Esophagus squamous epithelium (tissue), 5 donors: ENCODE data around the gene SNAPC2. TPM values are rescaled to one million over a fixed set of nuclear protein-coding genes. Genes with fewer than 3 reads are reported as not detected.
"Not testable (repeated sequence)": the region's sequence is repeated elsewhere in the genome, so short reads cannot be mapped to it uniquely, and the experiment has no call there.

Experiments
- DNase-seq: peaks from one replicate; lab custom pipeline; 2025; lab: John Stamatoyannopoulos, UW
- H3K27ac ChIP-seq, 4 donors: fragments of 200-600 bp; sonication (generic); one replicate each; pipeline ENCODE4 v1.5.1; 2016 to 2019; ENCODE audit warnings: mild to moderate bottlenecking in 1 of 4
- H3K27me3 ChIP-seq, 4 donors: fragments of 200-600 bp; sonication (generic); 1 replicate in 3 of 4; 2 replicates in 1 of 4; pipeline versions ENCODE4 v1.5.1 to v1.6.0; 2017 to 2021; ENCODE audit warnings: antibody characterized with exemption in 1 of 4
- H3K36me3 ChIP-seq, 3 donors: fragments of 200-600 bp; sonication (generic); one replicate each; pipeline ENCODE4 v1.5.1; 2016 to 2019
- H3K4me1 ChIP-seq, 3 donors: fragments of 200-600 bp; sonication (generic); one replicate each; pipeline ENCODE4 v1.5.1; 2017 to 2019
- H3K4me3 ChIP-seq, 4 donors: fragments of 200-600 bp; sonication (generic); 1 replicate in 3 of 4; 2 replicates in 1 of 4; pipeline ENCODE4 v1.5.1; 2016 to 2019; ENCODE audit warnings: mild to moderate bottlenecking in 2 of 4, moderate library complexity in 1 of 4
- H3K9me3 ChIP-seq, 3 donors: fragments of 200-600 bp; sonication (generic); one replicate each; pipeline ENCODE4 v1.5.1; 2016 to 2019
- CTCF ChIP-seq, 6 experiments: fragments of 450-650 bp in 4 of 6; fragments of 200-600 bp in 2 of 6; sonication (generic) in 2 of 6; IDR thresholded peaks; one replicate each; pipeline ENCODE4 v1.5.1; 2016 to 2019; ENCODE audit warnings: antibody characterized with exemption in 6 of 6, mild to moderate bottlenecking in 4 of 6, moderate library complexity in 4 of 6
- POLR2A ChIP-seq, 4 donors: fragments of 450-650 bp; IDR thresholded peaks; one replicate each; pipeline ENCODE4 v1.6.1; 2017; ENCODE audit warnings: antibody characterized with exemption in 4 of 4, mild to moderate bottlenecking in 4 of 4, moderate library complexity in 3 of 4
- WGBS, 2 donors: methylation state at CpG; one replicate each; pipeline ENCODE4 v1.1.5; 2018; 5-methylcytosine and 5-hydroxymethylcytosine counted together
- intact Hi-C: fragments of 100-400 bp; cut with DNase I; formaldehyde crosslinking; loops from one replicate; pipeline ENCODE4 v1.15.0; 2022
- total RNA-seq, 4 donors: library from RNA; depleted of rRNA; stranded (reverse); fragments of >200 nt; gene quantifications; one replicate each; pipeline ENCODE4 v1.1.0, GENCODE V29; 2016
- donor health status: DM: yes; HTN: yes; CAD: no.

SNAPC2 gene
- total RNA-seq, 4 donors from 2014 or later: 6.2 to 10.9 (median 6.4) TPM

- WGBS, 2 donors: 48% methylated on average over 7 to 9 of the region's 9 CpGs
- intact Hi-C loops: no loop called here
- TF ChIP-seq CTCF (IDR thresholded peaks at IDR 0.05) (no peak), POLR2A (IDR thresholded peaks at IDR 0.05) (no peak)
- Histone ChIP-seq H3K27ac (peak overlapping the region; percentile 63 to 91 (median 84)), H3K4me1 (peaks cover 36 to 84% (median 47%) of the 10 kb centered on the region in 3 donors), H3K4me3 (peak overlapping the region in 1 of 4 donors; percentile 27), H3K9me3 (no peaks in the 10 kb centered on the region), H3K36me3 (peaks cover 22 to 48% (median 22%) of the 10 kb centered on the region in 3 donors), H3K27me3 (peaks cover 0 to 19% (median 0%) of the 10 kb centered on the region in 4 donors)
- no peak for DNase-seq
These were observed 8.2 kb downstream of the SNAPC2 start for GRCh38 chr19:7928334-7928706.

GRCh38 chr19:7928741-7929701 is 8.9 kb downstream of the SNAPC2 start:
- H3K4me1 ChIP-seq: peaks cover 36 to 77% (median 47%) of the 10 kb centered on the region in 3 donors
- peak overlapping the region; percentile 63 to 91 (median 87) for H3K27ac ChIP-seq
- H3K36me3 ChIP-seq: peaks cover 29 to 55% (median 29%) of the 10 kb centered on the region in 3 donors
- WGBS, 2 donors: 24 to 35% methylated on average over 13 to 21 of the region's 24 CpGs
- peak overlapping the region in 2 of 4 donors; percentile 4 to 16 for H3K4me3 ChIP-seq
- H3K27me3 ChIP-seq: peaks cover 0 to 18% (median 0%) of the 10 kb centered on the region in 4 donors
- intact Hi-C loops: no loop called here
- no peak for DNase-seq
- H3K9me3 ChIP-seq: no peaks in the 10 kb centered on the region
- TF ChIP-seq POLR2A (IDR thresholded peaks at IDR 0.05) (no peak), CTCF (IDR thresholded peaks at IDR 0.05) (peak in 3 of 6 experiments; percentile 9 to 33 (median 22))

GRCh38 chr19:7930030-7930429 is 9.9 kb downstream of the SNAPC2 start:
- DNase-seq: not testable (repeated sequence)
- 72 to 81% methylated on average over 10 to 11 of the region's 11 CpGs for WGBS, 2 donors

GRCh38 chr19:7930765-7931164 is 10.6 kb downstream of the SNAPC2 start:
- no peak for DNase-seq
- TF ChIP-seq CTCF (IDR thresholded peaks at IDR 0.05): no peak
- TF ChIP-seq POLR2A (IDR thresholded peaks at IDR 0.05): no peak
- WGBS, 2 donors: 56 to 73% methylated on average over 6 to 7 of the region's 7 CpGs
- H3K4me1 ChIP-seq: peaks cover 25 to 59% (median 42%) of the 10 kb centered on the region in 3 donors
- peaks cover 0 to under 1% (median 0%) of the 10 kb centered on the region in 4 donors for H3K27me3 ChIP-seq
- no peak overlapping the region for H3K4me3 ChIP-seq
- peak overlapping the region; percentile 63 to 91 (median 86) for H3K27ac ChIP-seq
- H3K9me3 ChIP-seq: no peaks in the 10 kb centered on the region
- H3K36me3 ChIP-seq: peaks cover 34 to 72% (median 38%) of the 10 kb centered on the region in 3 donors
- intact Hi-C loops: no loop called here

More at GRCh38 chr19:7930030-7930429, 9.9 kb downstream of the SNAPC2 start:
- intact Hi-C loops, H3K4me3 ChIP-seq, H3K27me3 ChIP-seq, H3K9me3 ChIP-seq: not testable (repeated sequence)
- Histone ChIP-seq H3K36me3 (peaks cover 29 to 65% (median 38%) of the 10 kb centered on the region in 3 donors), H3K4me1 (peaks cover 32 to 66% (median 42%) of the 10 kb centered on the region in 3 donors), H3K27ac (peak overlapping the region; percentile 63 to 91 (median 87))

- DNase-seq: no peak
- Histone ChIP-seq H3K4me1 (peaks cover 18 to 53% (median 39%) of the 10 kb centered on the region in 3 donors), H3K36me3 (peaks cover 37 to 79% (median 38%) of the 10 kb centered on the region in 3 donors), H3K4me3 (no peak overlapping the region), H3K27ac (peak overlapping the region; percentile 63 to 91 (median 86)), H3K27me3 (no peaks in the 10 kb centered on the region), H3K9me3 (no peaks in the 10 kb centered on the region)
- TF ChIP-seq CTCF (IDR thresholded peaks at IDR 0.05): no peak
- intact Hi-C loops: no loop called here
- WGBS, 2 donors: 60 to 81% methylated on average over 8 to 20 of the region's 36 CpGs
These were observed 11.3 kb downstream of the SNAPC2 start for GRCh38 chr19:7931221-7932061.
